Kidney (tissue), 14 donors: ENCODE results near the gene CD59. TPM values are rescaled to one million over a fixed set of nuclear protein-coding genes. Genes with fewer than 3 reads are reported as not detected.

ENCODE experiments used
- DNase-seq, 5 donors: peaks; one replicate each; pipeline ENCODE4 v3.0.0-alpha.2; 2013 to 2020
- FAIRE-seq: peaks from 2 replicates; lab custom pipeline; 2012; peaks lifted over from hg19 to GRCh38; lab: Jason Lieb, UNC
- H3K27ac ChIP-seq, 2 donors: one replicate each; pipeline ENCODE4 v1.7.0; 2013; ENCODE audit warnings: low read depth in 2 of 2, low read length in 2 of 2, inconsistent platforms in 1 of 2
- H3K27me3 ChIP-seq: one replicate; pipeline ENCODE4 v1.7.1; 2013; ENCODE audit warnings: low read length, inconsistent platforms; ENCODE audit not compliant: control insufficient read depth, insufficient read depth
- H3K36me3 ChIP-seq, 3 donors: one replicate each; pipeline versions ENCODE4 v1.7.0 to v1.7.1; 2013; ENCODE audit warnings: low read length in 3 of 3, control low read depth in 1 of 3, inconsistent platforms in 1 of 3; ENCODE audit not compliant: insufficient read depth in 3 of 3, control insufficient read depth in 2 of 3
- H3K4me1 ChIP-seq, 3 donors: one replicate each; pipeline versions ENCODE4 v1.7.0 to v1.7.1; 2013; ENCODE audit warnings: low read length in 3 of 3, inconsistent platforms in 1 of 3, low read depth in 1 of 3; ENCODE audit not compliant: control insufficient read depth in 2 of 3, insufficient read depth in 2 of 3
- H3K4me3 ChIP-seq, 3 donors: one replicate each; pipeline versions ENCODE4 v1.7.0 to v1.8.1; 2013; ENCODE audit warnings: low read length in 3 of 3, control low read depth in 1 of 3, inconsistent platforms in 1 of 3
- H3K9ac ChIP-seq, 3 donors: one replicate each; pipeline versions ENCODE4 v1.7.0 to v1.7.1; 2013; ENCODE audit warnings: low read length in 3 of 3, control low read depth in 1 of 3, inconsistent platforms in 1 of 3
- H3K9me3 ChIP-seq, 3 donors: one replicate each; pipeline versions ENCODE4 v1.7.0 to v1.7.1; 2013; ENCODE audit warnings: low read length in 3 of 3, control low read depth in 1 of 3, inconsistent platforms in 1 of 3; ENCODE audit not compliant: control insufficient read depth in 2 of 3, insufficient read depth in 1 of 3
- intact Hi-C: fragments of 100-400 bp; cut with DNase I; formaldehyde crosslinking; loops from one replicate; pipeline ENCODE4 v1.11.1; 2022
- polyA plus RNA-seq: library from polyadenylated mRNA; stranded (reverse); fragments of 350-450 nt; fragmentation: Illumina TruSeq; extraction: RNeasy Lipid Tissue Mini Kit (QIAGEN cat#74804); gene quantifications from one replicate; pipeline ENCODE4 v1.2.3, GENCODE V29; 2014; ENCODE audit warnings: low read depth, low replicate concordance; ENCODE audit not compliant: insufficient read depth
- total RNA-seq: library from RNA; stranded (reverse); fragmentation: NEBNext Ultra II Directional; extraction: Animal tissue kit (Norgen Biotek cat#: 25700); gene quantifications from one replicate; pipeline ENCODE4 v1.2.1, GENCODE V29; 2021
- TF ChIP-seq, protein P1 (sequence below): IDR thresholded peaks from 3 replicates; pipeline ENCODE4 v1.5.1; 2012; ENCODE audit warnings: mild to moderate bottlenecking, moderate library complexity, borderline replicate concordance; ENCODE audit not compliant: insufficient read depth; ENCODE audit errors: extremely low read depth
- donor health status: control.
- donor health status: control.
- donor health status: control.
- donor health status: control.
- donor health status: control.
- donor health status: DM: yes; HTN: yes; CAD: no.
- donor health status: Normal renal cell carcinoma (clear cell type).

The CD59 gene
- total and polyA plus RNA-seq, 2 donors from 2014 or later = 559 to 1,010 TPM

GRCh38 chr11:33692541-33692940 is 43.7 kb downstream of the CD59 start:
- Histone ChIP-seq H3K27ac (peak overlapping the region; percentile 79 to 91), H3K36me3 (no peaks in the 10 kb centered on the region), H3K4me1 (peaks cover 0 to 46% (median 40%) of the 10 kb centered on the region in 3 donors), H3K27me3 (no peaks in the 10 kb centered on the region), H3K9ac (peak overlapping the region in 1 of 3 donors; percentile 14), H3K4me3 (no peak overlapping the region), H3K9me3 (no peaks in the 10 kb centered on the region)
- no peak for DNase-seq
- no peak for FAIRE-seq
- TF ChIP-seq, protein P1, sequence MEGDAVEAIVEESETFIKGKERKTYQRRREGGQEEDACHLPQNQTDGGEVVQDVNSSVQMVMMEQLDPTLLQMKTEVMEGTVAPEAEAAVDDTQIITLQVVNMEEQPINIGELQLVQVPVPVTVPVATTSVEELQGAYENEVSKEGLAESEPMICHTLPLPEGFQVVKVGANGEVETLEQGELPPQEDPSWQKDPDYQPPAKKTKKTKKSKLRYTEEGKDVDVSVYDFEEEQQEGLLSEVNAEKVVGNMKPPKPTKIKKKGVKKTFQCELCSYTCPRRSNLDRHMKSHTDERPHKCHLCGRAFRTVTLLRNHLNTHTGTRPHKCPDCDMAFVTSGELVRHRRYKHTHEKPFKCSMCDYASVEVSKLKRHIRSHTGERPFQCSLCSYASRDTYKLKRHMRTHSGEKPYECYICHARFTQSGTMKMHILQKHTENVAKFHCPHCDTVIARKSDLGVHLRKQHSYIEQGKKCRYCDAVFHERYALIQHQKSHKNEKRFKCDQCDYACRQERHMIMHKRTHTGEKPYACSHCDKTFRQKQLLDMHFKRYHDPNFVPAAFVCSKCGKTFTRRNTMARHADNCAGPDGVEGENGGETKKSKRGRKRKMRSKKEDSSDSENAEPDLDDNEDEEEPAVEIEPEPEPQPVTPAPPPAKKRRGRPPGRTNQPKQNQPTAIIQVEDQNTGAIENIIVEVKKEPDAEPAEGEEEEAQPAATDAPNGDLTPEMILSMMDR = no peak
- intact Hi-C loops = no loop called here

DNA sequence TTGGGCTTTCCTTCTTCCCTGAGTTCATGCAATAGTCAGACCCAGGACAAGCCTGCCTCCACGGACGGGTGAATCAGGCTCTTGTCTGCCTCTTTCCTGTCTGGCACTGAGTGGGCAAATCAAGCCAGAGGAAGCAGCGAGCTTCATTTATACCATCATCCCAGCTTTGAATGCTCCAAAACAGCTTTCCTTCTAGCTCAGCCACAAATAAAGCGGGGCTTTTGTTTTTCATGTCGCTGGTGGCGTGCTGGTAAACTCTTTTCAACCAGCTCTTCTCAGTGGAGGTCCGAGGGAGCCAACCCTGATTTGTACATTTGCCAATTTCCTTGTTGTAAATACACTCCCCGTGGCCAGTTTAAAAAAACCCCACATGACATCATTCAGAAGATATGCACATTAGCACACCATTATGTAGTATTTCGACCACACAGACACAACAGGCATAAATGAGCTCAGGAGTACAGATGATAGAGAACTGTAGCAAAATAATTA is 44.2 kb downstream of the CD59 start:
- peaks cover 0 to 45% (median 40%) of the 10 kb centered on the region in 3 donors for H3K4me1 ChIP-seq

DNA sequence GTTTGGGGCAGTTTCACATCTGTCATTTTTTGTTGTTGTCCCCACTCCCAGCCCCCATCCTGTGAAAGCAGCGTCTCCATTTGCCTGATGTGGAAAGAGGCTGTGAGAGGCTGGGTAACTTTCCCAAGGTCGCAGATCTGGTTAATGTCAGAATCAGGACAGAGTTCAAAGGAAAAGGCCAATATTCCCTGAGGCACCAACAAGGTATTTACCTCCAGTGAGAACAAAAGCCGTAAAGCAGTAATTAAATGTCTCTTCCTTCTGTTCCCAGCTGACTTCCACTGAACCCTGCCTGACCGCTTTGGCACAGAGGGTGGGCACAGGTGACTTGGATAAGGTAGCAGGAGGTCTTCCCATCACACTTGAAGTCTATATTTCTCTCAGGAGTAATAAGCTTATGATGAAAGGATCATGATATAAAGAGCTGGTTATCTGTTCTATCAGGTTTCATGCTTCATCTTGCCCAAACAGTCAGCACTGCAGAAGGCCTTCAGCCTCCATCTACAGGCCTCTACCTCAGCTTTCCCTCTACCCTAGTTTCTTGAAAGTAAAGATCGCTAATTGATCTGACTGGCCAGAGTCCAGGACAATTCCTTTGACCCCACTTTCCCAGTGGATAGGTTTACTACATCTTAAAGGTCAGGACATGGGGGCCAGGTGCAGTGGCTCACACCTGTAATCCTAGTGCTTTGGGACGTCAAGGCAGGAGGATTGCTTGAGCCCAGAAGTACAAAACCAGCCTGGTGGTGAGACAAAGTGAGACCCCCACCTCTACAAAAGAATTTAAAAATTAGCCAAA is 45.0 kb downstream of the CD59 start:
- Histone ChIP-seq H3K27ac (peak overlapping the region; percentile 91 to 96), H3K27me3 (no peaks in the 10 kb centered on the region), H3K4me1 (peaks cover 0 to 40% (median 38%) of the 10 kb centered on the region in 3 donors), H3K36me3 (no peaks in the 10 kb centered on the region), H3K9ac (peak overlapping the region in 1 of 3 donors; percentile 67), H3K4me3 (peak overlapping the region in 1 of 3 donors; percentile 3), H3K9me3 (no peaks in the 10 kb centered on the region)
- FAIRE-seq (no peak), DNase-seq (peak in 1 of 5 donors; percentile 26)
- intact Hi-C loops = no loop called here
- TF ChIP-seq, protein P1 = no peak

More for the DNA sequence above, 44.2 kb downstream of the CD59 start:
- peak overlapping the region in 2 of 3 donors; percentile 16 to 21 for H3K4me3 ChIP-seq
- TF ChIP-seq, protein P1 = no peak
- H3K27me3 ChIP-seq = no peaks in the 10 kb centered on the region
- intact Hi-C loops = no loop called here
- no peaks in the 10 kb centered on the region for H3K9me3 ChIP-seq
- peak overlapping the region in 2 of 3 donors; percentile 34 to 67 for H3K9ac ChIP-seq
- H3K36me3 ChIP-seq = no peaks in the 10 kb centered on the region
- peak in 3 of 5 donors; percentile 76 to 86 (median 85) for DNase-seq
- peak; percentile 41 for FAIRE-seq
- H3K27ac ChIP-seq = peak overlapping the region; percentile 91 to 96
